Trophoblast cell (in vitro differentiated cells and primary cell): ENCODE data around the gene MIOX.

ENCODE experiments used
- DNase-seq, 2 donors: peaks; one replicate each; pipeline ENCODE4 v3.0.0-alpha.2; 2016
- H2AFZ ChIP-seq: 2 replicates; pipeline ENCODE4 v1.6.1; 2013; ENCODE audit warnings: low read length, moderate library complexity, mild to moderate bottlenecking; ENCODE audit not compliant: insufficient read depth, poor library complexity
- H2AK5ac ChIP-seq: 2 replicates; pipeline ENCODE4 v1.6.1; 2013; ENCODE audit warnings: mild to moderate bottlenecking, low read length
- H2BK120ac ChIP-seq: 2 replicates; pipeline ENCODE4 v1.6.1; 2013; ENCODE audit warnings: low read length, mild to moderate bottlenecking, moderate library complexity; ENCODE audit not compliant: insufficient read depth, poor library complexity
- H2BK12ac ChIP-seq: 2 replicates; pipeline ENCODE4 v1.6.1; 2013; ENCODE audit warnings: mild to moderate bottlenecking, low read length, moderate library complexity
- H2BK5ac ChIP-seq: 2 replicates; pipeline ENCODE4 v1.6.1; 2013; ENCODE audit warnings: low read length, low read depth, moderate library complexity, mild to moderate bottlenecking; ENCODE audit not compliant: poor library complexity
- H3K14ac ChIP-seq: 2 replicates; pipeline ENCODE4 v1.6.1; 2013; ENCODE audit warnings: mild to moderate bottlenecking, low read length
- H3K18ac ChIP-seq: 2 replicates; pipeline ENCODE4 v1.6.1; 2013; ENCODE audit warnings: mild to moderate bottlenecking, low read length
- H3K23ac ChIP-seq: 2 replicates; pipeline ENCODE4 v1.6.1; 2013; ENCODE audit warnings: low read length
- H3K27ac ChIP-seq: 2 replicates; pipeline ENCODE4 v1.5.1; 2013; ENCODE audit warnings: low read depth, mild to moderate bottlenecking, inconsistent platforms, low read length, moderate library complexity
- H3K27me3 ChIP-seq: 2 replicates; pipeline ENCODE4 v1.6.1; 2013; ENCODE audit warnings: inconsistent platforms, mild to moderate bottlenecking, low read length, moderate library complexity; ENCODE audit not compliant: insufficient read depth
- H3K36me3 ChIP-seq, 2 experiments: 1 replicate in 1 of 2; 2 replicates in 1 of 2; pipeline ENCODE4 v1.6.1; 2013; ENCODE audit warnings: low read length in 2 of 2, mild to moderate bottlenecking in 2 of 2, moderate library complexity in 1 of 2; ENCODE audit not compliant: insufficient read depth in 2 of 2, control insufficient read depth in 1 of 2
- H3K4ac ChIP-seq: 2 replicates; pipeline ENCODE4 v1.6.1; 2013; ENCODE audit warnings: low read depth, mild to moderate bottlenecking, low read length, moderate library complexity
- H3K4me1 ChIP-seq, 2 experiments: 1 replicate in 1 of 2; 2 replicates in 1 of 2; pipeline ENCODE4 v1.6.1; 2013; ENCODE audit warnings: low read length in 2 of 2, mild to moderate bottlenecking in 2 of 2, moderate library complexity in 1 of 2; ENCODE audit not compliant: insufficient read depth in 2 of 2, control insufficient read depth in 1 of 2
- H3K4me2 ChIP-seq: 2 replicates; pipeline ENCODE4 v1.6.1; 2013; ENCODE audit warnings: inconsistent platforms, mild to moderate bottlenecking, low read length, moderate library complexity
- H3K4me3 ChIP-seq: 2 replicates; pipeline ENCODE4 v1.5.1; 2013; ENCODE audit warnings: mild to moderate bottlenecking, low read depth, low read length, inconsistent platforms
- H3K79me1 ChIP-seq: one replicate; pipeline ENCODE4 v1.6.1; 2013; ENCODE audit warnings: low read length
- H3K79me2 ChIP-seq: 2 replicates; pipeline ENCODE4 v1.6.1; 2013; ENCODE audit warnings: low read length, mild to moderate bottlenecking; ENCODE audit not compliant: control insufficient read depth, insufficient read depth, poor library complexity
- H3K9ac ChIP-seq: 2 replicates; pipeline ENCODE4 v1.6.1; 2013; ENCODE audit warnings: mild to moderate bottlenecking, low read length
- H3K9me3 ChIP-seq: 2 replicates; pipeline ENCODE4 v1.6.1; 2013; ENCODE audit warnings: low read depth, mild to moderate bottlenecking, control low read depth, inconsistent platforms, low read length; ENCODE audit not compliant: insufficient read depth
- H4K12ac ChIP-seq: 2 replicates; pipeline ENCODE4 v1.6.1; 2013; ENCODE audit warnings: low read depth, mild to moderate bottlenecking, low read length, moderate library complexity
- H4K8ac ChIP-seq: 2 replicates; pipeline ENCODE4 v1.6.1; 2013; ENCODE audit warnings: low read depth, mild to moderate bottlenecking, low read length, moderate library complexity
- H4K91ac ChIP-seq: one replicate; pipeline ENCODE4 v1.6.1; 2013; ENCODE audit warnings: low read depth, mild to moderate bottlenecking, low read length, moderate library complexity
- WGBS: extraction: QIAGEN DNeasy Blood & Tissue Kit; methylation state at CpG from one replicate; pipeline ENCODE4 v1.1.7; 2013; ENCODE audit warnings: missing lambda C conversion rate; ENCODE audit not compliant: insufficient read length, insufficient coverage; ENCODE audit errors: extremely low coverage; 5-methylcytosine and 5-hydroxymethylcytosine counted together

MIOX gene

DNA sequence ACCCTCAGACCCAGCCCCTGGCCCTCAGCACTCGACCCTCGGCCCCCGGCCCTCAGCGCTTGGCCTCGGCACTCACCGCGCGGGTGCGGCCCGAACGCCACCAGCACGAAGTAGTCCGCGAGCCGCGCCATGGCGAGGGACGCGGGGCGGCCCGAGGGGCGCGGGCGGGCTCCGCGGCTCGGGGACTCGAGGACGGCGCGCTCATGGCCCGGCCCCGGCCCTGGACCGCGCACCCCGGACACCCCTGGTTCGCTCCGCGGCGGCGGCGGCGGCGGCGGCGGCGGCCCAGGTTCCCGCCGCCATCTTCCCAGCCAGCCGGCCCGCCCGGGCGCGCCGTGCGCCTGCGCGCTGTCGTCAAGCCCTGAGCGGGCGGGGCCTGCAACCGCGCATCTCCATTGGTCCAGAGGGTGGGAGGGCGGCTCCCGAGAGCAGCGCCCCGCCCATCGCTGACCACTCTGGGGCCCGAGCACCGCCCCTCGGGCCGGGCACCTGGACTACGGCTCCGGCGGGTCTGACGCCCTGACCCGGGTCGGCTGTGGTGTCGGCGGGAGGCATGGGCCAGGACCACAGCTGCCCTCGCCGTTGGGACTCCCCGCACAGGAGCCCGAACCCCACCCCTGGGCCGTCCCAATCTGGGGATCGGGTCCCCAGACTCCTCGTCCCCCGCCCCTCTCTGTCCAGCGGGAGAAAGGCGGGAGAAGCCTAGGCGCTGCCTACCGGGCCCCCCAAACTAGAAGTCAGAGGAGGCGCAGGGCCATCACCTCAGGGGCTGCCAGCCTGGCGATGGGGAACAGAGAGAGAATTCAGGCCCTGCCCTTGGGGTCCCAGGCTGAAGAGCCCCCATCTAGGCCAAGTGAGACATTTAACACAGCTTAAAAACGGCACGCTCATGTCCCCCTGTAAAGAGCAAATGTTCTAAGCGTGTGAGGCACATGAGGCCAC lies 11.7 kb upstream of the MIOX start, which contains the start of gene SBF1:
Gene SBF1 (minus strand): TSS at position 326 of the 942 bp plus-strand sequence. CDS start 195 bp downstream, at position 131.
- peak; percentile 95 to 98 for DNase-seq
- Histone ChIP-seq H3K79me2 (peaks cover 24% of the 10 kb centered on the region), H3K9me3 (peaks cover 3% of the 10 kb centered on the region), H3K9ac (peak within 1 kb of the TSS; percentile 94), H4K12ac (peak within 1 kb of the TSS; percentile 83), H3K4me3 (peak within 1 kb of the TSS; percentile 89), H3K14ac (peak within 1 kb of the TSS; percentile 93), H2BK12ac (peak within 1 kb of the TSS; percentile 42), H3K23ac (no peak within 1 kb of the TSS), H3K4me1 (peaks cover 28 to 34% of the 10 kb centered on the region in 2 experiments), H2AK5ac (peak within 1 kb of the TSS; percentile 83), H4K8ac (peak within 1 kb of the TSS; percentile 81), H2BK5ac (peak within 1 kb of the TSS; percentile 36), H2BK120ac (peak within 1 kb of the TSS; percentile 53), H3K4ac (peak within 1 kb of the TSS; percentile 66), H3K79me1 (peaks cover 6% of the 10 kb centered on the region), H3K27me3 (peaks cover 1% of the 10 kb centered on the region), H3K18ac (peak within 1 kb of the TSS; percentile 80), H3K36me3 (peaks cover 3 to 4% of the 10 kb centered on the region in 2 experiments), H3K4me2 (peak within 1 kb of the TSS; percentile 82), H3K27ac (no peak within 1 kb of the TSS), H4K91ac (peak within 1 kb of the TSS; percentile 75), H2AFZ (peak within 1 kb of the TSS; percentile 74)
- no CpG with 5 or more reads among the region's 97 CpGs for WGBS

GRCh38 chr22:50475652-50476002 lies 11.0 kb upstream of the MIOX start:
- peak overlapping the region; percentile 83 for H2AK5ac ChIP-seq
- H2BK12ac ChIP-seq = no peak overlapping the region
- peak overlapping the region; percentile 81 for H4K8ac ChIP-seq
- H3K79me2 ChIP-seq = peaks cover 24% of the 10 kb centered on the region
- H4K12ac ChIP-seq = peak overlapping the region; percentile 83
- no peak overlapping the region for H3K23ac ChIP-seq
- peaks cover 27 to 28% of the 10 kb centered on the region in 2 experiments for H3K4me1 ChIP-seq
- H3K9me3 ChIP-seq = peaks cover 5% of the 10 kb centered on the region
- H3K27me3 ChIP-seq = peaks cover 6% of the 10 kb centered on the region
- H3K4me2 ChIP-seq = peak overlapping the region; percentile 82
- no peak overlapping the region for H3K9ac ChIP-seq
- peak overlapping the region; percentile 29 for H2BK120ac ChIP-seq
- peak overlapping the region; percentile 44 for H3K4ac ChIP-seq
- H2BK5ac ChIP-seq = no peak overlapping the region
- peaks cover 3 to 4% of the 10 kb centered on the region in 2 experiments for H3K36me3 ChIP-seq
- WGBS = no CpG with 5 or more reads among the region's 6 CpGs
- no peak overlapping the region for H3K18ac ChIP-seq
- H3K4me3 ChIP-seq = no peak overlapping the region
- peak overlapping the region; percentile 66 for H2AFZ ChIP-seq
- peak overlapping the region; percentile 76 for H3K14ac ChIP-seq
- peak overlapping the region; percentile 55 for H4K91ac ChIP-seq
- DNase-seq = no peak
- peaks cover 6% of the 10 kb centered on the region for H3K79me1 ChIP-seq
- H3K27ac ChIP-seq = no peak overlapping the region

- H3K23ac ChIP-seq = no peak overlapping the region
- H3K9me3 ChIP-seq = peaks cover 7% of the 10 kb centered on the region
- no peak overlapping the region for H3K14ac ChIP-seq
- H2BK5ac ChIP-seq = no peak overlapping the region
- no peak overlapping the region for H3K27ac ChIP-seq
- no CpG with 5 or more reads among the region's 7 CpGs for WGBS
- no peak overlapping the region for H3K18ac ChIP-seq
- no peak overlapping the region for H2AK5ac ChIP-seq
- H2BK12ac ChIP-seq = no peak overlapping the region
- H3K36me3 ChIP-seq = peaks cover 0 to 3% of the 10 kb centered on the region in 2 experiments
- no peak overlapping the region for H3K4ac ChIP-seq
- H4K8ac ChIP-seq = no peak overlapping the region
- no peak overlapping the region for H3K4me3 ChIP-seq
- DNase-seq = no peak
- H2BK120ac ChIP-seq = no peak overlapping the region
- H3K4me1 ChIP-seq = peaks cover 21 to 28% of the 10 kb centered on the region in 2 experiments
- H3K27me3 ChIP-seq = peaks cover 16% of the 10 kb centered on the region
- no peak overlapping the region for H3K9ac ChIP-seq
- H3K79me2 ChIP-seq = peaks cover 20% of the 10 kb centered on the region
- H3K4me2 ChIP-seq = no peak overlapping the region
- peaks cover 11% of the 10 kb centered on the region for H3K79me1 ChIP-seq
- no peak overlapping the region for H4K12ac ChIP-seq
- H2AFZ ChIP-seq = no peak overlapping the region
- H4K91ac ChIP-seq = peak overlapping the region; percentile 19
Measured at GRCh38 chr22:50476868-50477267, 9.8 kb upstream of the MIOX start.

GRCh38 chr22:50477923-50478322 lies 8.7 kb upstream of the MIOX start:
- H3K36me3 ChIP-seq = no peaks in the 10 kb centered on the region
- peaks cover 17% of the 10 kb centered on the region for H3K27me3 ChIP-seq
- H3K14ac ChIP-seq = no peak overlapping the region
- peaks cover 7% of the 10 kb centered on the region for H3K9me3 ChIP-seq
- peaks cover 15 to 19% of the 10 kb centered on the region in 2 experiments for H3K4me1 ChIP-seq
- no peak for DNase-seq
- no peak overlapping the region for H3K27ac ChIP-seq
- H2BK120ac ChIP-seq = no peak overlapping the region
- no peak overlapping the region for H3K9ac ChIP-seq
- H3K18ac ChIP-seq = no peak overlapping the region
- no peak overlapping the region for H4K12ac ChIP-seq
- H3K79me2 ChIP-seq = peaks cover 18% of the 10 kb centered on the region
- H2AFZ ChIP-seq = no peak overlapping the region
- no peak overlapping the region for H2BK12ac ChIP-seq
- no peak overlapping the region for H4K8ac ChIP-seq
- H2AK5ac ChIP-seq = no peak overlapping the region
- no peak overlapping the region for H2BK5ac ChIP-seq
- no CpG with 5 or more reads among the region's 12 CpGs for WGBS
- H3K79me1 ChIP-seq = peaks cover 13% of the 10 kb centered on the region
- H3K4me3 ChIP-seq = no peak overlapping the region
- no peak overlapping the region for H3K4me2 ChIP-seq
- H3K4ac ChIP-seq = no peak overlapping the region
- no peak overlapping the region for H4K91ac ChIP-seq
- H3K23ac ChIP-seq = no peak overlapping the region
